ENCODE measurements around the gene HOXD8.

HOXD8 gene

DNA sequence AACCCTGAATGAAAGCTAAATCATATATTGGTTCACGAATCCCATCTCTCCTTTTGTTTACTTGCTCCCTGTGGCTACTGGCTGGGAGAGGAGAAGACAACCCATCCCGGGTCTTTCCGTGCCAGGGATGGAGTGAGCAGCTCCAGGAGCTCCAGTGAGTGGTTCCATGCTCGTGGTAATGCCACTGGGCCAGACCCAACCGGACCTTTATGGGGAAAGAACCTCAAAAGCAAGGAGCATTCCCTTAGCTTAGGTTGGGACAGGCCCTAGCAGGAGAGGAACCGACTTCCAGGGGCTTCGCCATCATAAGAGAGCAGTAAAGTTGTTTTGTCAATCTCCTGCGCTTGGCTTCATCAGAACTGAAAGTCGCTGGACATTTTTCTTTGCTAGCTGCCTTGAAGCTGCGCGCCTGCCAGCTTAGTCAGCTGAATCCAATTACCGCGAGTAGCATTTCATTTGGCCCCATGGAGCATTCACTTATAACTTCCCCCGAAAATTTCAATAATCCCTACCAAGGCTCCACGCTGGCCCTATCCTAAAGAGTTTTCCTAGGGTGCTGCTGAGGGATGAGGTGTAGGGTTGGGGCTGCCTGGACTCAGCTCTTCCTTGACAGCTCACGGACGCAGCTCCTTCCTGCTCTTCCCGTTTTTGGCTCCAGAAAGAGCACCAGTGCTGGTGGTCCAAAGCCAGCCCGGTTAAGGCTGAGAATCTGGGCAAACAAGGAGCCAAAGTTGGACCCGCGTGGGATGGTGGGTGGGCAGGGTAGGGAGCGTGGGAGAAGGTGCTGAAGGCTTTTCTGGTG lies 32.5 kb downstream of the HOXD8 start:
- DNase-seq, result no peak

DNA sequence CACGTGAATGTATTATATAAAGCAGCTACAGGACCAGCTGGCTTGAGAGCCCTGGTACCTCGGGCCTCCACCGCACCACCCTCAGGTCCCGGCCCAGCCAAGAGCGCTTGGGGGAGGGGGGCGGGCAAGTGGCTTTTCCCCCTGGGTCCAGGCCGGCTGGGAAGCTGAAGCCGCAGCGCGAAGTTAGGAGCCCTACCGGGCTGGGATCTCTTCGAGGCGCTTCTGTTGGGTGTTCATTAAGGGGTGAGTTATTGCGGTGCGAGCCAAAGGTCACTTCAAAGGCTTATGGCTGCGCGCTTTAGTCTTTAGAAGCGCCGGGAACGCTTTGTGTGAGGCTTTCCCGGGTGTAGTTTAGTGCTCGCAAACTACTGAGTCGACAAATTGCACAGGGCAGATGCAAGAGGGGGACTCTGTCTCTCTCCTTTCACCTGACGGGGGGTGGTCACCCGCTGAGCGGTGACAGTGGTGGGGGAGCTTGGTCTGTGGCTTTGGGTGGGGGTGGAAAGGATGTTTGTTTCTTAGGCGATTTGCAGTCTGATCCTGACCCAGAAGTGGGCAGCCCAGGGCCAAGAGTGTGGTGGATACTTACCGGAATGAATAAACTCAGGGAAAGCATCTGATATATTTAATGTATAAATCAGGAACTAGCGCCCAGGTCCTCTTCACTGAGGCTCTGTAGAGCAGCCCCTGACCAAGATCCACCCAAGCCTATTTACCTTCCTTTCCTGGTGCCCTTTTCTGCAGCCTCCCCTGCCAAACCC lies 33.6 kb downstream of the HOXD8 start:
- no peak for DNase-seq

DNA sequence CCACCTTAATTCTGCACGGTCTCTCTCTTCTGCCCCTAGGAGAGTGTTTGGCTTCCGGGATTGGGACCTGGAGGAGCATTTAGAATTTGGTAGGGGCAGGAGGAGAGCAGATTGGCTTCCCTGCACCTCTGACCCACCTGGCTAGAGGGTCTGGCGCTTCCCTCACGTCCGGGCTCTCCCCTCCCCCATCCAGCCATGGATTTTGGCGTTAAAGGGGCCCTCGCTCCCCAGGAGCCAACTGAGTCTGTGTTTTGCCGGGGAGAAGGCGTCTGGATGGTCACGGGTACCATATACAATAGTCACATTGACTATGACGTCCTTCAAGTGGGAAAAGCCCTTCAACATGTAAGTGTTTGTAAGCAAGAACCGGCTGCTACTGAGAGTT lies 34.2 kb downstream of the HOXD8 start:
- no peak for DNase-seq

DNA sequence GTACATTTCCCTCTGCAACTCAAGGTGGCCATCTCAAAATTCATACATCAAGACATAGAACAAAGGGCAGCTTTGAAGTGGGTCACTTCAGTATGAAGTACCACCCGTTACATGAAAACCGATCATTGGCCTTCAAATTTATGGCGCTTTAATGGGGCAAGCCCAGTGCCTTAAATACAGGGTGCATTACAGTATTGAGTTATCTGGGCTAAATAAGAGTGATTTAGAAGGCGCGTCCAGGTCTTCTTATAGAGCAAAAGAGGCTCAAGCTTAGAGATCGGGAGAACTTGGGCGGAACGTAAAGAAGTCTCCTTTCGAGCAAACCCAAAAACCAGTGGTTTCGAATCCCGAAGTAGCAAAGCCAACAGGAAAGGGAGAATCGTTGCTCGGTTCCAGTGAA lies 34.7 kb downstream of the HOXD8 start:
- DNase-seq, result no peak

- DNase-seq, result no peak
These were observed 35.3 kb downstream of the HOXD8 start for GRCh38 chr2:176164611-176165369.

GRCh38 chr2:176165370-176166050 lies 36.0 kb downstream of the HOXD8 start:
- no peak for DNase-seq

DNA sequence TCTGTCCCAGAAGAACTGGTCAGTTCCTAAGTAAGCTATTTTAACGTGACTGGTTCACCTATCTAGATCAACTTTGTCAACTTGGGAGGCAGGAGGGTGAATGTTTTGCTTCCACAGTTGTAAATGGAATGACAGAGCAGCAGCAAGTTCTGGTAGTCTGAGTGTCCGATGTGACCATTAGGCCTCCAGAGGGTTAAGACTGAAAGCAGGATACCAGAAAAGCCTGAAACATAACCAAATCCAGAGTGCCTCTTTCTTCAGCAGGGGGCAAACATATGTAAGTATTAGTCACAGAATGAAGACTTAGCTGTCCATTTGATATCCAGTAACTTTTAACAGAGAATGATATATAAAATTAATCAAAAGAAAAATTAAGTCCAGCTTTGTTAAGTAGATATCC lies 36.8 kb downstream of the HOXD8 start:
- no peak for DNase-seq

DNA sequence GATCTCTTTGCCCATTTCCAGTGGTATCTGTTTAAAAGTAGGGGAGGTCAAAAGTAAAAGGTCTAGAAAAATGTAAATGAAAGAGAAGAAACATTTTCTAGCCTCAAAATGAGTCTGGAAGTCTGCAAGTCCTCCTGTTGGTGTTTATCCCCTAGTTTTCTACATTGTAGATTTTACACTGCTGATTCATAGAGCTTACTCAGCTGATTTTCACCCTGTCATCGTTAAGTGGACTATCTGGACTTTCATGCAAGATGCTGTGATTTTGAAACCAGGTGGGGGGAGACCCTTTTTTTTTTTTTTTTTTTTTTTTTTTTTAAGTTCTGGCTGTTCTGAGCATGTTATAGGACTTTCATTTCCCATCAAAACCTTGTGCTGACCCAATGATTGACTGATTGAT lies 37.9 kb downstream of the HOXD8 start:
- no peak for DNase-seq

GRCh38 chr2:176169181-176169580 lies 39.7 kb downstream of the HOXD8 start:
- no peak for DNase-seq

- DNase-seq, result no peak
These were observed 40.2 kb downstream of the HOXD8 start for GRCh38 chr2:176169711-176170110.

DNA sequence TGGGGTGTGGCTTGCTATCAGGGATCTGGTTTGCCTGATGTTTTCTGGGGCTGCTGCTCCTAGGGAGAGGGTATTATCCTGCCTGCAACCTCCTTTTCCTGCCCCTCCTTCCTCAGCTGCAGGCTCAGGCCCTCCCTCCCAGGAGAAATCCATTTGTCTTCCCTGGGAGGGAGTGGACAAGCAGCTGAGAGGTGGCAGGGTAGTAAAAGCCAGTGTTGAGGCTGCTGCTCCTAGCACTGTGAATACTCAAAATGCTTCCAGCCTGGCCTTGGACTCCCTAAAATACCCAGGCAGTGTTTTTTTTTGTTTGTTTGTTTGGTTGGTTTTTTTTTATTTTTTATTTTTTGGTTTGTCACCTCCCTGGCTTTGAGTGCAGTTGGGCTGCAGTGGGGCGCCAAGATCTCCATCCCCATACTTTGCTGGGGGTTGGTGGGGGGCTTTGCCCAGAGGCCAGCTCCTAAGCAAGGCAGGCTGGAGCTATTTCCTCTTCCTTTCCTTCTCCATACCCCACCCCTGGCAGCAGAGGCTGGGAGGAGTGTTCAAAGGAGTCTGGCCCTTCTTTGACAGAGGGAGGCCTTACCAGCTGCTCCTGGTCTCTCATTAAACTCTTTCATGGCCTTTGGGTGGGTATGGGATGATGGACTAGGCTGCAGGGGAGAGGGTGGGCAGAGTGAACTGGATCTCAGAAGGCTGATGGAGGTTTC lies 41.2 kb downstream of the HOXD8 start:
- DNase-seq, result no peak

- no peak for DNase-seq
These were observed 42.0 kb downstream of the HOXD8 start for GRCh38 chr2:176171351-176172006.

DNA sequence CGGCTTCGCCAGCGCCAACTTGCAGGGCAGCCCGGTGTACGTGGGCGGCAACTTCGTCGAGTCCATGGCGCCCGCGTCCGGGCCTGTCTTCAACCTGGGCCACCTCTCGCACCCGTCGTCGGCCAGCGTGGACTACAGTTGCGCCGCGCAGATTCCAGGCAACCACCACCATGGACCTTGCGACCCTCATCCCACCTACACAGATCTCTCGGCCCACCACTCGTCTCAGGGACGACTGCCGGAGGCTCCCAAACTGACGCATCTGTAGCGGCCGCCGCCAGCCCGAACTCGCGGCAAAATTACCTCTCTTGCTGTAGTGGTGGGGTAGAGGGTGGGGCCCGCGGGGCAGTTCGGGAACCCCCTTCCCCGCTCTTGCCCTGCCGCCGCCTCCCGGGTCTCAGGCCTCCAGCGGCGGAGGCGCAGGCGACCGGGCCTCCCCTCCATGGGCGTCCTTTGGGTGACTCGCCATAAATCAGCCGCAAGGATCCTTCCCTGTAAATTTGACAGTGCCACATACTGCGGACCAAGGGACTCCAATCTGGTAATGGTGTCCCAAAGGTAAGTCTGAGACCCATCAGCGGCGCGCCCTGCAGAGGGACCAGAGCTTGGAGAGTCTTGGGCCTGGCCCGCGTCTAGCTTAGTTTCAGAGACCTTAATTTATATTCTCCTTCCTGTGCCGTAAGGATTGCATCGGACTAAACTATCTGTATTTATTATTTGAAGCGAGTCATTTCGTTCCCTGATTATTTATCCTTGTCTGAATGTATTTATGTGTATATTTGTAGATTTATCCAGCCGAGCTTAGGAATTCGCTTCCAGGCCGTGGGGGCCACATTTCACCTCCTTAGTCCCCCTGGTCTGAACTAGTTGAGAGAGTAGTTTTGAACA lies 42.7 kb downstream of the HOXD8 start:
- DNase-seq, result no peak

GRCh38 chr2:176172895-176173566 lies 43.5 kb downstream of the HOXD8 start:
- no peak for DNase-seq

GRCh38 chr2:176173567-176174381 lies 44.3 kb downstream of the HOXD8 start:
- no peak for DNase-seq

DNA sequence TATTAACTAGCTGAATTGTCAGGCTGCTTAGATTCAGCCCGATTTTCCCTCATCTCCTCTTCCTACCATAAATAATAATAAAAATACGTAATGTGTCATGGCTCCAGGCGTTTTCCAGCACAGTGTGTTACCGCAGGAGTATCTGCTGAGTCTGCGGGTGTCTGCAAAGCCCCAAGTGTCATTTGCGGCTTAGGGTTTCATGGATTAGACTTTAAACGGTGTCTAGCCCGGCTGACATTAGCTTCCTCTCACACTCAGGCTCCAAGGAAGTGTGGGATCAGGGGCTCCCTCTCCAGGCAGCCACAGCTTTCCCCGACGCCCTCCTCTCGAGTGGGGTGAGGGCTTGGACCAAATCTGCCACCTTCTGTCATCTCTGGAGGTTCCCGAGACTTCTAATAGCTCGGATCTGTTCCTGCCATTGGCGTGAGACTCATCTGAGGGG lies 44.9 kb downstream of the HOXD8 start:
- no peak for DNase-seq

DNA sequence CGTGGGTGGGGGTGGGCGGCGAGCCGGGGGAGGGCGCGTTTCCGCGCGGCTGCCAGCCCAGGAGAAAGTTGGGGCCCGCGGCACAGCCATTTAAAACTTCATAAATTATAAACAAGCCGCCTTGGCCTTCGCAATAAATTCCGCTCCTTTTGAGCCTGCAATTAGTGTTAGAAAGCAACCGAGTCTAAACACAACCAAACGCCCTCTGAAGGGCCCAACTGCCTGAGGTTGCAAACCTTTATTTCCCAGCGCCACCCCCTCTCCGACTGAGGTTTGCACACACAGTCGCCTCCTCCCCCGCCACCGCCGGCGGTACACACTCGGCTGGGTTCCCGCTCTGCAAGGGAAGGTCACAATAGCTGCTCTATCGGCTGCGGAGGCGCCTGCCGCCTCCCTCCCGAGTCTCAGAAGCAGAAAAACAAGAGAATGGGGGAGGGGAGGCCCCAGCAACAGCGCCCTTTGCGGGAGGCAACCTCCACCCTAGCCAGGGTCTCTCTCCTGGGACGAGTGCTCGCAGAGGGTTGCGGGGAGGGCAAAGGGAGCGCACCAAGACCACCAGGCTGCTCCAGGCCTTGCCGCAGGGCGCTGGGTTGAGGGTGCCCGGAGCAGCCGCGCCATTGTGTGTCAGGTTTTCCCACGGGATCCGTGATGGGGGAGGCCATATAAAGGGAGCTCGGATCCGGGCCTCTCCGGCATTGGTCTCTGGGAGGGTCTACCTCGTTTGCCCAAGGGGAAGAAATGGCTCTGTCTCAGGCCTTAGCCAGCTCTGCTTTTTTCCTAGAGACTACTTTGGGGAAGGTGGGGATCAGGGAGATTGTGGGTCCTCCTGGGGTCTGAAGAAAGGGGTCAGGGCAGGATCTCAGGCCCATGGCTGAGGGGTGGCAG lies 45.6 kb downstream of the HOXD8 start:
- DNase-seq, result no peak

All from NCI-H1436 treated with DMSO at 0.1 percent for 48 hours (cell line).